PC-9 (cell line): ENCODE measurements around the gene SLC25A34. TPM values are rescaled to one million over a fixed set of nuclear protein-coding genes. Genes with fewer than 3 reads are reported as not detected.

Experiments
- BruUV-seq: library from RNA; stranded (reverse); fragments of 400-500 nt; replicated peaks from 2 replicates; lab custom pipeline; 2021; lab: Mats Ljungman, UMichigan
- CTCF ChIA-PET: fragments of 300-600 bp; sonication (Branson Sonifier 250); formaldehyde crosslinking; loops from one replicate; lab custom pipeline; 2022; ENCODE audit warnings: antibody characterized with exemption; lab: Charles Lee
- POLR2A ChIA-PET: fragments of 300-600 bp; sonication (Branson Sonifier 250); formaldehyde crosslinking; loops from one replicate; lab custom pipeline; 2022; ENCODE audit warnings: antibody characterized with exemption; ENCODE audit not compliant: unreplicated experiment; lab: Charles Lee
- DNase-seq, 2 experiments: peaks; one replicate each; pipeline versions ENCODE4 v3.0.0 to v3.0.0-alpha.2; 2015 to 2022; ENCODE audit warnings: mixed read lengths in 1 of 2
- H2AFZ ChIP-seq: fragments of 200-600 bp; sonication (generic); 2 replicates; pipeline ENCODE4 v1.8.1; 2017; ENCODE audit warnings: antibody characterized with exemption
- H3F3A ChIP-seq: fragments of 200-600 bp; sonication (generic); 2 replicates; pipeline ENCODE4 v1.8.1; 2017; ENCODE audit warnings: antibody characterized with exemption, mild to moderate bottlenecking, low read depth; ENCODE audit not compliant: insufficient read depth
- H3K27ac ChIP-seq: fragments of 200-600 bp; sonication (generic); 2 replicates; pipeline ENCODE4 v1.6.1; 2016; ENCODE audit warnings: mixed run types
- H3K27me3 ChIP-seq: fragments of 200-600 bp; sonication (generic); 2 replicates; pipeline ENCODE4 v1.6.1; 2016; ENCODE audit warnings: low read depth, mixed run types; ENCODE audit not compliant: insufficient read depth
- H3K36me3 ChIP-seq: fragments of 200-600 bp; sonication (generic); 2 replicates; pipeline ENCODE4 v1.6.1; 2016; ENCODE audit warnings: low read depth, mixed run types
- H3K4me1 ChIP-seq: fragments of 200-600 bp; sonication (generic); replicated peaks from 2 replicates; pipeline ENCODE4 v1.6.1; 2016; ENCODE audit warnings: mixed run types; ENCODE audit not compliant: insufficient read depth
- H3K4me2 ChIP-seq: fragments of 200-600 bp; sonication (generic); 2 replicates; pipeline ENCODE4 v1.6.1; 2017; ENCODE audit warnings: mixed run types
- H3K4me3 ChIP-seq: fragments of 200-600 bp; sonication (generic); 2 replicates; pipeline ENCODE4 v1.6.1; 2016; ENCODE audit warnings: mixed run types
- H3K79me2 ChIP-seq: fragments of 200-600 bp; sonication (generic); 2 replicates; pipeline ENCODE4 v1.6.1; 2017; ENCODE audit warnings: low read depth, mixed run types
- H3K9me2 ChIP-seq: fragments of 200-600 bp; sonication (generic); 2 replicates; pipeline ENCODE4 v1.8.1; 2017; ENCODE audit warnings: mild to moderate bottlenecking; ENCODE audit not compliant: insufficient read depth
- H3K9me3 ChIP-seq: fragments of 200-600 bp; sonication (generic); 2 replicates; pipeline ENCODE4 v1.8.1; 2016; ENCODE audit warnings: low read depth; ENCODE audit not compliant: insufficient read depth
- H4K20me1 ChIP-seq: fragments of 200-600 bp; sonication (generic); 2 replicates; pipeline ENCODE4 v1.8.1; 2017; ENCODE audit not compliant: insufficient read depth
- EZH2 ChIP-seq: fragments of 200-600 bp; sonication (generic); IDR thresholded peaks from 2 replicates; pipeline ENCODE4 v1.8.0; 2017; ENCODE audit warnings: antibody characterized with exemption, low read depth
- intact Hi-C: fragments of 100-400 bp; cut with micrococcal nuclease; formaldehyde crosslinking; loops from one replicate; pipeline ENCODE4 v1.10.0; 2022; ENCODE audit not compliant: unreplicated experiment
- total RNA-seq: library from RNA; stranded (reverse); gene quantifications from 2 replicates; pipeline ENCODE4 v1.2.3, GENCODE V29; 2021
- TF ChIP-seq, protein P1 (sequence below): fragments of 200-600 bp; sonication (generic); conservative IDR thresholded peaks from 2 replicates; pipeline ENCODE4 v1.6.1; 2017; ENCODE audit warnings: mixed run types, antibody characterized with exemption, mild to moderate bottlenecking, moderate library complexity

SLC25A34 gene
- total RNA-seq, 1 experiment from 2014 or later, result 1.7 TPM

DNA sequence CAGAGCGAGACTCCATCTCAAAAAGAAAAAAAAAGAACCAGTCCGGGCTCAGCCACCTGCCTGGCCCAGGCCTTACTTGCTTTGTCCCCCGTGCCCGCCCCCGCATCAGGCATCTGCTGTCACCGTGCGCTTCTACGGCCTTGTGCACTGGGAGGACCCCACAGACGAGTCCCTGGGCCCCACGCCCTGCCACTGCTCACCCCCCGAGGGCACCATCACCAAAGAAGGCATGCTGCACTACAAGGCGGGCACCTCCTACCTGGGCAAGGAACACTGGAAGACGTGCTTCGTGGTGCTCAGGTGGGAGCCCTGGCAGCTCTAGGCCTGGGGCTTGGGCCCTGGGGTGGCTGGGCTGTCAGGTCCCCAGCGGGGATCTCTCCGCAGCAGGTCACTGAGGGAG lies 5.6 kb upstream of the SLC25A34 start:
- ChIA-PET CTCF (no interaction called here), POLR2A (no interaction called here)
- Histone ChIP-seq H4K20me1 (no peaks in the 10 kb centered on the region), H3K9me2 (no peaks in the 10 kb centered on the region), H3K9me3 (no peaks in the 10 kb centered on the region), H3K4me2 (no peak overlapping the region), H3K4me1 (no peaks in the 10 kb centered on the region), H3K36me3 (no peaks in the 10 kb centered on the region), H2AFZ (no peak overlapping the region), H3K4me3 (no peak overlapping the region), H3F3A (no peaks in the 10 kb centered on the region), H3K27me3 (no peaks in the 10 kb centered on the region), H3K27ac (no peak overlapping the region), H3K79me2 (no peaks in the 10 kb centered on the region)
- intact Hi-C loops, result no loop called here
- BruUV-seq, result no TSS peak
- TF ChIP-seq EZH2, result no peak
- TF ChIP-seq, protein P1, sequence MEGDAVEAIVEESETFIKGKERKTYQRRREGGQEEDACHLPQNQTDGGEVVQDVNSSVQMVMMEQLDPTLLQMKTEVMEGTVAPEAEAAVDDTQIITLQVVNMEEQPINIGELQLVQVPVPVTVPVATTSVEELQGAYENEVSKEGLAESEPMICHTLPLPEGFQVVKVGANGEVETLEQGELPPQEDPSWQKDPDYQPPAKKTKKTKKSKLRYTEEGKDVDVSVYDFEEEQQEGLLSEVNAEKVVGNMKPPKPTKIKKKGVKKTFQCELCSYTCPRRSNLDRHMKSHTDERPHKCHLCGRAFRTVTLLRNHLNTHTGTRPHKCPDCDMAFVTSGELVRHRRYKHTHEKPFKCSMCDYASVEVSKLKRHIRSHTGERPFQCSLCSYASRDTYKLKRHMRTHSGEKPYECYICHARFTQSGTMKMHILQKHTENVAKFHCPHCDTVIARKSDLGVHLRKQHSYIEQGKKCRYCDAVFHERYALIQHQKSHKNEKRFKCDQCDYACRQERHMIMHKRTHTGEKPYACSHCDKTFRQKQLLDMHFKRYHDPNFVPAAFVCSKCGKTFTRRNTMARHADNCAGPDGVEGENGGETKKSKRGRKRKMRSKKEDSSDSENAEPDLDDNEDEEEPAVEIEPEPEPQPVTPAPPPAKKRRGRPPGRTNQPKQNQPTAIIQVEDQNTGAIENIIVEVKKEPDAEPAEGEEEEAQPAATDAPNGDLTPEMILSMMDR, result no peak
- DNase-seq, result no peak

DNA sequence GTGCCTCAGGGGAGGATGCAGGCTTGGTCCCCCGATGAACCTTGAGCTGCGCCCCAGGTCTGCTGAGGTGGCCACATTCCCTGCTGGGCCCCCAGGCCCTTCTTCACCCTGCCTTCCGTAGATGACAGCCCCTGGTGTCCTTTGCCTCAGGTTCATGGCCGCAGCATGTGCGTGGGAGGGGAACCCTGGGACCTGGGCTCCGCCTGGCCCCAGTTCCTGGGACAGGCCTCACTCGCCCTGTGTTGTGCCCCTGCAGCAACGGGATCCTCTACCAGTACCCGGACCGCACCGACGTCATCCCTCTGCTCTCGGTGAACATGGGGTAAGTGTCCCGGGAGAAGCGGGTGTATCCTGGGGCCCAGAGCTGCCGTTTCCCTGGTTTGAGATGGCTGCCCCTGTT lies 5.1 kb upstream of the SLC25A34 start:
- H2AFZ ChIP-seq, result no peak overlapping the region
- no peak overlapping the region for H3K4me3 ChIP-seq
- intact Hi-C loops, result no loop called here
- ChIA-PET CTCF (no interaction called here), POLR2A (no interaction called here)
- BruUV-seq, result no TSS peak
- no peaks in the 10 kb centered on the region for H3K79me2 ChIP-seq
- TF ChIP-seq EZH2, result no peak
- TF ChIP-seq, protein P1, result no peak
- H3K4me2 ChIP-seq, result no peak overlapping the region
- H3K27ac ChIP-seq, result no peak overlapping the region
- no peaks in the 10 kb centered on the region for H3K9me2 ChIP-seq
- H4K20me1 ChIP-seq, result no peaks in the 10 kb centered on the region
- H3K36me3 ChIP-seq, result no peaks in the 10 kb centered on the region
- no peak for DNase-seq
- H3K4me1 ChIP-seq, result no peaks in the 10 kb centered on the region
- H3K9me3 ChIP-seq, result no peaks in the 10 kb centered on the region
- H3K27me3 ChIP-seq, result no peaks in the 10 kb centered on the region
- H3F3A ChIP-seq, result no peaks in the 10 kb centered on the region

DNA sequence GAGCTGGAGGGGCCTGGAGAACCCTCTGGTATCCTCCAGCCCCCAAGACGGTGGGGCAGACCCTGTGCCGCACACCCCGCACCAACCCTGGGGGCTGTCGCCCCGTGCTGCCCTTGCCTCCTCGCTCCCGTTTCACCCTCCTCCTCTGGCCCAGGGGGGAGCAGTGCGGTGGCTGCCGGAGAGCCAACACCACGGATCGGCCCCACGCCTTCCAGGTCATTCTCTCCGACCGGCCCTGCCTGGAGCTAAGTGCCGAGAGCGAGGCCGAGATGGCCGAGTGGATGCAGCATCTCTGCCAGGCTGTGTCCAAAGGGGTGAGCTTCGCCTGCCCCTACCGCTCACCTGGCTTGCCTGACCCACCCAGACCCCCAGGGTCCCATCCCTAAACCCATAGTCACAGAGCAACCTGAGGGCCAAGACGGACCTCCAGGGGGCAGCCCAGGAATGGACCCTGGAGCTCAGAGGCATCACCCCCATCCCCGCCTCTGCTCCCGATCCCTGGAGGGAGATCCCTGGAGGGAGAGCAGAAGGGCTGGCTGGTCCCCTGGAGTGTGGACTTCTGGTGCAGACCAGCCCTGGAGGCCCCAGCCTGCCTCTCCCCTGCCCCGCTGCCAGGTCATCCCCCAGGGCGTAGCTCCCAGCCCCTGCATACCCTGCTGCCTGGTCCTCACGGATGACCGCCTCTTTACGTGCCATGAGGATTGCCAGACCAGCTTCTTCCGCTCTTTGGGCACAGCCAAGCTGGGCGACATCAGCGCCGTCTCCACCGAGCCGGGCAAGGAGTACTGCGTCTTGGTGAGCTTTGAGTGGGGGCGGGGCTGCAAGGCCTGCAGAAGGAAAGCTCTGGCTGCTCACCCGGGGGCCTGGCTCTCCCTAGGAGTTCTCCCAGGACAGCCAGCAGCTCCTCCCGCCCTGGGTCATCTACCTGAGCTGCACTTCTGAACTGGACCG lies 4.0 kb upstream of the SLC25A34 start:
- Histone ChIP-seq H3K4me3 (no peak overlapping the region), H3F3A (no peaks in the 10 kb centered on the region), H3K27me3 (no peaks in the 10 kb centered on the region), H3K4me2 (no peak overlapping the region), H3K27ac (no peak overlapping the region), H3K36me3 (no peaks in the 10 kb centered on the region), H4K20me1 (no peaks in the 10 kb centered on the region), H3K79me2 (no peaks in the 10 kb centered on the region), H3K9me3 (no peaks in the 10 kb centered on the region), H3K4me1 (no peaks in the 10 kb centered on the region), H2AFZ (no peak overlapping the region), H3K9me2 (no peaks in the 10 kb centered on the region)
- BruUV-seq, result no TSS peak
- TF ChIP-seq EZH2, result no peak
- TF ChIP-seq, protein P1, result no peak
- intact Hi-C loops, result no loop called here
- CTCF ChIA-PET, result interaction anchor here (1.0 kb wide), 1 partner anchor 76 kb away, joined by 3 read pairs; no protein-coding TSS in a partner anchor
- DNase-seq, result no peak
- POLR2A ChIA-PET, result no interaction called here
